Stimulated activated CD8-positive, alpha-beta memory T cell treated with anti-CD3 and anti-CD28 coated beads, Interleukin-15, amount 100 ng/mL, for 24 hours (primary cell): ENCODE data around the gene LRRC74B.
A peak's percentile ranks its signal among the peaks of the same experiment; 100 is the strongest.

Experiments used
- DNase-seq: peaks from one replicate; pipeline ENCODE4 v3.0.0-alpha.2; 2020; ENCODE audit warnings: low read depth

Gene LRRC74B

GRCh38 chr22:21014202-21014725 is 31.5 kb upstream of the LRRC74B start:
- DNase-seq: peak; percentile 66

- no peak for DNase-seq
Observed at GRCh38 chr22:21014726-21015465, 30.9 kb upstream of the LRRC74B start, which contains the start of gene P2RX6. Gene P2RX6, plus strand, starts transcription at chr22:21015165. Its CDS starts 10 bp downstream, at chr22:21015175.

- no peak for DNase-seq
Observed at GRCh38 chr22:21015466-21016006, 30.2 kb upstream of the LRRC74B start.

GRCh38 chr22:21016644-21017420 is 28.9 kb upstream of the LRRC74B start:
- no peak for DNase-seq

GRCh38 chr22:21018314-21018713 is 27.4 kb upstream of the LRRC74B start:
- no peak for DNase-seq

GRCh38 chr22:21020802-21021429 is 24.8 kb upstream of the LRRC74B start:
- no peak for DNase-seq

- no peak for DNase-seq
Observed at GRCh38 chr22:21022507-21022906, 23.2 kb upstream of the LRRC74B start.

- DNase-seq: no peak
Observed at GRCh38 chr22:21022955-21023614, 22.7 kb upstream of the LRRC74B start.

- DNase-seq: no peak
Observed at GRCh38 chr22:21025266-21025665, 20.5 kb upstream of the LRRC74B start.

GRCh38 chr22:21025763-21026755 is 19.7 kb upstream of the LRRC74B start:
- DNase-seq: no peak

GRCh38 chr22:21026783-21027692 is 18.7 kb upstream of the LRRC74B start:
- no peak for DNase-seq

- DNase-seq: no peak
Observed at GRCh38 chr22:21028277-21029251, 17.2 kb upstream of the LRRC74B start.

GRCh38 chr22:21029486-21030025 is 16.2 kb upstream of the LRRC74B start:
- DNase-seq: no peak

- no peak for DNase-seq
Observed at GRCh38 chr22:21030032-21030431, 15.7 kb upstream of the LRRC74B start.

- no peak for DNase-seq
Observed at GRCh38 chr22:21030621-21031544, 14.9 kb upstream of the LRRC74B start.

GRCh38 chr22:21031545-21032036 is 14.2 kb upstream of the LRRC74B start:
- no peak for DNase-seq
